H9 (cell line): ENCODE measurements around the gene EPHX1. TPM values are rescaled to one million over a fixed set of nuclear protein-coding genes. Genes with fewer than 3 reads are reported as not detected.

ENCODE experiments used
- DNase-seq: peaks from one replicate; pipeline ENCODE4 v3.0.0-alpha.2; 2017
- H2AFZ ChIP-seq: one replicate; pipeline ENCODE4 v1.6.1; 2013; ENCODE audit warnings: mild to moderate bottlenecking, low read length, control low read depth, moderate library complexity
- H2AK5ac ChIP-seq: 2 replicates; pipeline ENCODE4 v1.6.1; 2013; ENCODE audit warnings: low read length, control low read depth, mixed read lengths; ENCODE audit not compliant: insufficient read length
- H2BK120ac ChIP-seq: one replicate; pipeline ENCODE4 v1.6.1; 2013; ENCODE audit warnings: low read depth, mild to moderate bottlenecking, low read length, control low read depth, inconsistent platforms; ENCODE audit not compliant: poor library complexity, severe bottlenecking
- H2BK12ac ChIP-seq: 2 replicates; pipeline ENCODE4 v1.6.1; 2013; ENCODE audit warnings: low read length, control low read depth, mixed read lengths, low read depth; ENCODE audit not compliant: insufficient read length
- H2BK15ac ChIP-seq: 2 replicates; pipeline ENCODE4 v1.6.1; 2013; ENCODE audit warnings: low read depth, low read length, control low read depth
- H2BK20ac ChIP-seq: one replicate; pipeline ENCODE4 v1.6.1; 2013; ENCODE audit warnings: low read depth, mild to moderate bottlenecking, low read length, control low read depth, inconsistent platforms; ENCODE audit not compliant: poor library complexity, severe bottlenecking
- H2BK5ac ChIP-seq: 2 replicates; pipeline ENCODE4 v1.6.1; 2013; ENCODE audit warnings: low read length, control low read depth, mixed read lengths; ENCODE audit not compliant: insufficient read length
- H3K14ac ChIP-seq: 2 replicates; pipeline ENCODE4 v1.6.1; 2013; ENCODE audit warnings: low read length, control low read depth; ENCODE audit not compliant: insufficient read depth
- H3K18ac ChIP-seq: 2 replicates; pipeline ENCODE4 v1.6.1; 2013; ENCODE audit warnings: low read depth, mild to moderate bottlenecking, mixed read lengths, low read length, control low read depth; ENCODE audit not compliant: insufficient read length
- H3K23ac ChIP-seq: 2 replicates; pipeline ENCODE4 v1.6.1; 2013; ENCODE audit warnings: low read length, control low read depth, mixed read lengths, low read depth; ENCODE audit not compliant: insufficient read length
- H3K23me2 ChIP-seq: 2 replicates; pipeline ENCODE4 v1.6.1; 2013; ENCODE audit warnings: low read depth, mild to moderate bottlenecking, mixed read lengths, low read length, control low read depth; ENCODE audit not compliant: insufficient read length, poor library complexity, severe bottlenecking
- H3K27ac ChIP-seq: 2 replicates; pipeline ENCODE4 v1.5.1; 2013; ENCODE audit warnings: low read length, control low read depth, mixed read lengths, low read depth; ENCODE audit not compliant: insufficient read length
- H3K27me3 ChIP-seq: 2 replicates; pipeline ENCODE4 v1.6.1; 2013; ENCODE audit warnings: low read length, control low read depth, inconsistent platforms; ENCODE audit not compliant: insufficient read depth
- H3K4ac ChIP-seq: 2 replicates; pipeline ENCODE4 v1.6.1; 2013; ENCODE audit warnings: low read depth, mild to moderate bottlenecking, control low read depth, inconsistent platforms, low read length, moderate library complexity
- H3K4me1 ChIP-seq: 2 replicates; pipeline ENCODE4 v1.6.1; 2013; ENCODE audit warnings: low read length, control low read depth, inconsistent platforms; ENCODE audit not compliant: insufficient read depth
- H3K4me2 ChIP-seq: 2 replicates; pipeline ENCODE4 v1.6.1; 2013; ENCODE audit warnings: low read length, control low read depth, mixed read lengths; ENCODE audit not compliant: insufficient read length, insufficient read depth
- H3K56ac ChIP-seq: 2 replicates; pipeline ENCODE4 v1.6.1; 2013; ENCODE audit warnings: low read depth, mild to moderate bottlenecking, mixed read lengths, low read length, control low read depth; ENCODE audit not compliant: insufficient read length
- H3K79me1 ChIP-seq: 2 replicates; pipeline ENCODE4 v1.6.1; 2013; ENCODE audit warnings: low read depth, mild to moderate bottlenecking, moderate library complexity, low read length, control low read depth, inconsistent platforms; ENCODE audit not compliant: insufficient read depth, poor library complexity, severe bottlenecking
- H3K79me2 ChIP-seq: 2 replicates; pipeline ENCODE4 v1.6.1; 2013; ENCODE audit warnings: low read length, control low read depth, inconsistent platforms; ENCODE audit not compliant: insufficient read depth
- H3K9ac ChIP-seq: 2 replicates; pipeline ENCODE4 v1.6.1; 2013; ENCODE audit warnings: low read length, control low read depth, mixed read lengths; ENCODE audit not compliant: insufficient read length; ENCODE audit errors: extremely low read depth
- H3K9me3 ChIP-seq: one replicate; pipeline ENCODE4 v1.6.1; 2013; ENCODE audit warnings: low read depth, low read length, inconsistent platforms; ENCODE audit not compliant: control insufficient read depth
- H3T11ph ChIP-seq: one replicate; pipeline ENCODE4 v1.6.1; 2013; ENCODE audit warnings: mild to moderate bottlenecking, low read length, control low read depth, inconsistent platforms
- H4K20me1 ChIP-seq: one replicate; pipeline ENCODE4 v1.6.1; 2013; ENCODE audit not compliant: control insufficient read depth, insufficient read length, insufficient read depth
- H4K5ac ChIP-seq: 2 replicates; pipeline ENCODE4 v1.6.1; 2013; ENCODE audit warnings: low read depth, mild to moderate bottlenecking, mixed read lengths, low read length, control low read depth; ENCODE audit not compliant: insufficient read length
- H4K8ac ChIP-seq: replicated peaks from 2 replicates; pipeline ENCODE4 v1.6.1; 2013; ENCODE audit warnings: low read length, control low read depth, mixed read lengths, low read depth; ENCODE audit not compliant: insufficient read length
- H4K91ac ChIP-seq: 2 replicates; pipeline ENCODE4 v1.6.1; 2013; ENCODE audit warnings: low read depth, mild to moderate bottlenecking, moderate library complexity, mixed read lengths, low read length, control low read depth; ENCODE audit not compliant: insufficient read length
- H3K27ac Mint-ChIP-seq, 3 experiments: 2 replicates in 2 of 3; 3 replicates in 1 of 3; pipeline ENCODE4 v1.8.0; 2020 to 2021; ENCODE audit warnings: mixed read lengths in 3 of 3, mild to moderate bottlenecking in 1 of 3, moderate library complexity in 1 of 3
- H3K27me3 Mint-ChIP-seq: 2 replicates; pipeline ENCODE4 v1.8.0; 2021; ENCODE audit warnings: low read depth, mild to moderate bottlenecking, moderate library complexity, mixed read lengths
- H3K36me3 Mint-ChIP-seq, 3 experiments: 2 replicates in 2 of 3; 3 replicates in 1 of 3; pipeline ENCODE4 v1.8.0; 2020 to 2021; ENCODE audit warnings: low read depth in 3 of 3, mixed read lengths in 3 of 3; ENCODE audit not compliant: insufficient read depth in 1 of 3
- H3K4me1 Mint-ChIP-seq, 2 experiments: 2 replicates each; pipeline ENCODE4 v1.8.0; 2020; ENCODE audit warnings: mixed read lengths in 2 of 2
- H3K4me3 Mint-ChIP-seq, 2 experiments: 2 replicates in 1 of 2; 3 replicates in 1 of 2; pipeline ENCODE4 v1.8.0; 2020 to 2021; ENCODE audit warnings: mild to moderate bottlenecking in 2 of 2, mixed read lengths in 2 of 2, moderate library complexity in 1 of 2
- H3K9me3 Mint-ChIP-seq, 2 experiments: 2 replicates in 1 of 2; 3 replicates in 1 of 2; pipeline ENCODE4 v1.8.0; 2020; ENCODE audit warnings: mild to moderate bottlenecking in 2 of 2, mixed read lengths in 2 of 2, moderate library complexity in 1 of 2
- CTCF ChIP-seq: fragments of 200-600 bp; sonication (generic); conservative IDR thresholded peaks from 3 replicates; pipeline ENCODE4 v1.8.0; 2021; ENCODE audit warnings: antibody characterized with exemption, mild to moderate bottlenecking
- WGBS: extraction: QIAGEN DNeasy Blood & Tissue Kit; methylation state at CpG from one replicate; pipeline ENCODE4 v1.1.7; 2013; ENCODE audit warnings: missing lambda C conversion rate, low lambda C conversion rate, mixed read lengths; ENCODE audit not compliant: insufficient read length; ENCODE audit errors: extremely low coverage; 5-methylcytosine and 5-hydroxymethylcytosine counted together
- total RNA-seq: library from RNA; stranded (reverse); gene quantifications from 2 replicates; pipeline ENCODE4 v1.2.1, GENCODE V29; 2021

EPHX1 gene
- total RNA-seq, 1 experiment from 2014 or later, result 40.6 TPM

- Mint-ChIP-seq H3K9me3 (peaks cover 5 to 9% of the 10 kb centered on the region in 2 experiments), H3K4me3 (no peak overlapping the region), H3K27ac (no peak overlapping the region; a peak in 1 of 7 replicates), H3K4me1 (no peaks in the 10 kb centered on the region; a peak in 1 of 4 replicates), H3K27me3 (no peaks in the 10 kb centered on the region), H3K36me3 (peaks cover 56 to 94% (median 62%) of the 10 kb centered on the region in 3 experiments)
- H2BK20ac ChIP-seq, result no peak overlapping the region
- H3K4ac ChIP-seq, result no peak overlapping the region
- no peak overlapping the region for H2BK120ac ChIP-seq
- H2BK15ac ChIP-seq, result no peak overlapping the region
- no peaks in the 10 kb centered on the region for H3K23me2 ChIP-seq
- no peak overlapping the region for H3K56ac ChIP-seq
- no peak overlapping the region for H3K23ac ChIP-seq
- no peak overlapping the region for H4K8ac ChIP-seq
- no peak overlapping the region for H2BK12ac ChIP-seq
- H4K91ac ChIP-seq, result no peak overlapping the region
- H3K27me3 ChIP-seq, result no peaks in the 10 kb centered on the region; the same call in 1 of the 2 replicates
- no peak overlapping the region for H4K5ac ChIP-seq
- WGBS, result no CpG with 5 or more reads among the region's 10 CpGs
- no peaks in the 10 kb centered on the region for H3K79me2 ChIP-seq
- H2AFZ ChIP-seq, result no peak overlapping the region
- no peaks in the 10 kb centered on the region for H3K4me1 ChIP-seq
- H3K79me1 ChIP-seq, result no peaks in the 10 kb centered on the region
- TF ChIP-seq CTCF, result no peak; the same call in 2 of the 3 replicates
- H2BK5ac ChIP-seq, result no peak overlapping the region
- no peak overlapping the region for H3K9ac ChIP-seq
- no peak for DNase-seq
- H3K9me3 ChIP-seq, result peaks cover 4% of the 10 kb centered on the region
- no peak overlapping the region for H3K27ac ChIP-seq
- no peak overlapping the region for H3K18ac ChIP-seq
- no peak overlapping the region for H3K14ac ChIP-seq
- no peak overlapping the region for H2AK5ac ChIP-seq
- H3T11ph ChIP-seq, result no peak overlapping the region
- H3K4me2 ChIP-seq, result no peak overlapping the region
- H4K20me1 ChIP-seq, result peaks cover 2% of the 10 kb centered on the region
These were observed 45.8 kb downstream of the EPHX1 start for GRCh38 chr1:225855503-225856300.
